OCI-LY3 (cell line): ENCODE measurements around the gene MED13L.

Experiments
- H2AFZ ChIP-seq: fragments of 200-600, 300-600 bp; shearing (Covaris generic); 2 replicates; pipeline ENCODE4 v1.6.0; 2014; ENCODE audit warnings: antibody characterized with exemption, low read depth, low read length
- H3K27ac ChIP-seq: fragments of 200-600, 300-600 bp; sonication (generic); 2 replicates; pipeline ENCODE4 v1.5.1; 2014; ENCODE audit warnings: mild to moderate bottlenecking, low read length, moderate library complexity, mixed read lengths
- H3K27me3 ChIP-seq: fragments of 200-600, 300-600 bp; sonication (generic); 2 replicates; pipeline ENCODE4 v1.6.1; 2014; ENCODE audit warnings: low read depth, low read length, mixed read lengths
- H3K36me3 ChIP-seq: fragments of 200-600, 300-600 bp; sonication (generic); replicated peaks from 2 replicates; pipeline ENCODE3; 2014; ENCODE audit warnings: low read depth, low read length, mixed read lengths
- H3K4me1 ChIP-seq: fragments of 300-600, 200-600 bp; sonication (generic); 2 replicates; pipeline ENCODE4 v1.6.1; 2014; ENCODE audit warnings: low read length, mixed read lengths
- H3K4me2 ChIP-seq: fragments of 200-600, 300-600 bp; sonication (generic); 2 replicates; pipeline ENCODE4 v1.6.1; 2014; ENCODE audit warnings: low read length, mixed read lengths
- H3K4me3 ChIP-seq: fragments of 300-600, 200-600 bp; sonication (generic); 2 replicates; pipeline ENCODE4 v1.5.1; 2014; ENCODE audit warnings: antibody characterized with exemption, mild to moderate bottlenecking, low read length, moderate library complexity
- H3K79me2 ChIP-seq: fragments of 300-600, 200-600 bp; shearing (Covaris generic); 2 replicates; pipeline ENCODE4 v1.6.1; 2014; ENCODE audit warnings: mild to moderate bottlenecking, low read length, mixed read lengths
- H3K9ac ChIP-seq: fragments of 300-600, 200-600 bp; shearing (Covaris generic); 2 replicates; pipeline ENCODE4 v1.6.0; 2014; ENCODE audit warnings: mild to moderate bottlenecking, low read length, moderate library complexity
- H3K9me3 ChIP-seq: fragments of 200-600, 300-600 bp; shearing (Covaris generic); 2 replicates; pipeline ENCODE4 v1.6.1; 2014; ENCODE audit warnings: low read length, mixed read lengths; ENCODE audit not compliant: insufficient read depth
- H4K20me1 ChIP-seq: fragments of 200-600, 300-600 bp; sonication (generic); 2 replicates; pipeline ENCODE4 v1.6.1; 2016; ENCODE audit warnings: low read length, mixed read lengths; ENCODE audit not compliant: insufficient read depth
- EZH2phosphoT487 ChIP-seq: fragments of 200-600 bp; shearing (Covaris generic); IDR thresholded peaks from 2 replicates; pipeline ENCODE4 v1.6.1; 2018; ENCODE audit warnings: antibody characterized with exemption, mixed run types, low read depth
- TF ChIP-seq, protein P1 (sequence below): fragments of 200-600, 300-600 bp; sonication (generic); IDR thresholded peaks from 2 replicates; pipeline ENCODE4 v1.5.1; 2014; ENCODE audit warnings: antibody characterized with exemption, low read length, low read depth

Gene MED13L

DNA sequence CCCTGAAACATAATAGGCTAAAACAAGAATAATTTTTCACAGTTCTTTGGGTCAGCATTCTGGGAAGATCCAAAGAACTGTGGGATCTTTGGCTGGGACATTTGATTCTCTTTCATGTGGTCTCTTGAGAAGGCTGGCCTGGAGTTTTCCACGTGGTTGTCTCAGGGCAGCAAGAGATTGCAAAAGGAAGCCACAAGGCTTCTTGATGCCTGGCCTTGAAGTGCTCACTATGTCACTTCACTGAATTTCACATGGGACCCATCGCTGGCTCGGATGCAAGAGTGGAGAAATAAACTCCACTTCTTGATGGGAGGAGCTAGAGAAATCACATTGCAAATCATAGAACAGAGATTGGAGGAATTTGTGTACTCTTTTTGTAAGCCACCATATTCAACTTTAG is 343.4 kb downstream of the MED13L start:
- Histone ChIP-seq H3K79me2 (no peaks in the 10 kb centered on the region), H3K36me3 (peaks cover 2% of the 10 kb centered on the region), H3K4me1 (no peaks in the 10 kb centered on the region), H3K9me3 (no peaks in the 10 kb centered on the region), H3K9ac (no peak overlapping the region), H3K4me3 (no peak overlapping the region), H3K27ac (no peak overlapping the region), H3K4me2 (no peak overlapping the region), H2AFZ (0 out of 2 replicates have a peak overlapping the region, but pooled peaks have one; percentile 30), H4K20me1 (no peaks in the 10 kb centered on the region), H3K27me3 (no peaks in the 10 kb centered on the region)
- TF ChIP-seq, protein P1, sequence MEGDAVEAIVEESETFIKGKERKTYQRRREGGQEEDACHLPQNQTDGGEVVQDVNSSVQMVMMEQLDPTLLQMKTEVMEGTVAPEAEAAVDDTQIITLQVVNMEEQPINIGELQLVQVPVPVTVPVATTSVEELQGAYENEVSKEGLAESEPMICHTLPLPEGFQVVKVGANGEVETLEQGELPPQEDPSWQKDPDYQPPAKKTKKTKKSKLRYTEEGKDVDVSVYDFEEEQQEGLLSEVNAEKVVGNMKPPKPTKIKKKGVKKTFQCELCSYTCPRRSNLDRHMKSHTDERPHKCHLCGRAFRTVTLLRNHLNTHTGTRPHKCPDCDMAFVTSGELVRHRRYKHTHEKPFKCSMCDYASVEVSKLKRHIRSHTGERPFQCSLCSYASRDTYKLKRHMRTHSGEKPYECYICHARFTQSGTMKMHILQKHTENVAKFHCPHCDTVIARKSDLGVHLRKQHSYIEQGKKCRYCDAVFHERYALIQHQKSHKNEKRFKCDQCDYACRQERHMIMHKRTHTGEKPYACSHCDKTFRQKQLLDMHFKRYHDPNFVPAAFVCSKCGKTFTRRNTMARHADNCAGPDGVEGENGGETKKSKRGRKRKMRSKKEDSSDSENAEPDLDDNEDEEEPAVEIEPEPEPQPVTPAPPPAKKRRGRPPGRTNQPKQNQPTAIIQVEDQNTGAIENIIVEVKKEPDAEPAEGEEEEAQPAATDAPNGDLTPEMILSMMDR: no peak
- TF ChIP-seq EZH2phosphoT487: no peak

DNA sequence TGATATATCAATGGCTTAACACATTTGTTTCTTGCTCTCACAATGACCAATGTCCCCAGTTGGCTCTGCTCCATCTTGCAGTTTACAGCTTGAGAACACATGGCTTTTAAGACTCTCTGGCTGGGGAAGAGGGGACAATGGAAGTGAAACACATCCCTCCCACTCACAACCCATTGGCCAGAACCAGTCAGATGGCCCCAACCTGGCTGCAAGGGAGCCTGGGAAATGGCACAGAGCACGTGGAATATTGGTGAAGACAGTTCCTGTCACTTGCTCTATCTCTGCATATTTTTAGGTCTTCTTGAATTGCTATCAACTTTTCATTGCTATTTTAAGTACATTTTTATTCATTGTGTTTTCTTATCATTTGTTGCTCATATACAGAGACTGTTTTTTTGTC is 345.4 kb downstream of the MED13L start:
- H3K9ac ChIP-seq: no peak overlapping the region
- H4K20me1 ChIP-seq: no peaks in the 10 kb centered on the region
- no peaks in the 10 kb centered on the region for H3K27me3 ChIP-seq
- H3K79me2 ChIP-seq: no peaks in the 10 kb centered on the region
- no peak overlapping the region for H3K27ac ChIP-seq
- no peak overlapping the region for H3K4me3 ChIP-seq
- no peak overlapping the region for H2AFZ ChIP-seq
- no peaks in the 10 kb centered on the region for H3K9me3 ChIP-seq
- TF ChIP-seq, protein P1: no peak
- no peaks in the 10 kb centered on the region for H3K4me1 ChIP-seq
- H3K4me2 ChIP-seq: no peak overlapping the region
- H3K36me3 ChIP-seq: no peaks in the 10 kb centered on the region

DNA sequence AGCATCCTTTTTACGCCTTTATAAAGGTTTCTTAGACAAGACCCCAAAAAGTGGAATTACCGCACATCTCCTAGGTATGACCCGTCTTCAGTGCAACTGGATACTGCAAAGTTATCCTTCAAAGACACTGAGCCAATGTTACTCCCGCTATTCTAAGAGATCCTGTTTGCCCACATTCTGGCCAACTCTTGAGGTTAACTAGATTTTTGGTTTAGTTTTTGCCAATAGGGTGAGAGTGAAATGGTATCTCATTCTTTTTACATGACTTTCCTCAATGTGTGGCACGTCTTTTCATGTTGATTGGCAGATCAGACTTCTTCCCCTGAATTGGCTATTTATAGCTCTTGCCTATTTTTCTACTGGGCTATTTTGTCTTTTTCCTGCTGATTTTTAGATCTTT is 347.2 kb downstream of the MED13L start:
- Histone ChIP-seq H3K9me3 (no peaks in the 10 kb centered on the region), H3K4me1 (no peaks in the 10 kb centered on the region), H3K27ac (no peak overlapping the region), H3K79me2 (no peaks in the 10 kb centered on the region), H3K27me3 (no peaks in the 10 kb centered on the region), H3K9ac (no peak overlapping the region), H3K4me2 (no peak overlapping the region), H3K36me3 (no peaks in the 10 kb centered on the region), H3K4me3 (no peak overlapping the region), H4K20me1 (no peaks in the 10 kb centered on the region), H2AFZ (no peak overlapping the region)
- TF ChIP-seq, protein P1: no peak
- TF ChIP-seq EZH2phosphoT487: no peak

DNA sequence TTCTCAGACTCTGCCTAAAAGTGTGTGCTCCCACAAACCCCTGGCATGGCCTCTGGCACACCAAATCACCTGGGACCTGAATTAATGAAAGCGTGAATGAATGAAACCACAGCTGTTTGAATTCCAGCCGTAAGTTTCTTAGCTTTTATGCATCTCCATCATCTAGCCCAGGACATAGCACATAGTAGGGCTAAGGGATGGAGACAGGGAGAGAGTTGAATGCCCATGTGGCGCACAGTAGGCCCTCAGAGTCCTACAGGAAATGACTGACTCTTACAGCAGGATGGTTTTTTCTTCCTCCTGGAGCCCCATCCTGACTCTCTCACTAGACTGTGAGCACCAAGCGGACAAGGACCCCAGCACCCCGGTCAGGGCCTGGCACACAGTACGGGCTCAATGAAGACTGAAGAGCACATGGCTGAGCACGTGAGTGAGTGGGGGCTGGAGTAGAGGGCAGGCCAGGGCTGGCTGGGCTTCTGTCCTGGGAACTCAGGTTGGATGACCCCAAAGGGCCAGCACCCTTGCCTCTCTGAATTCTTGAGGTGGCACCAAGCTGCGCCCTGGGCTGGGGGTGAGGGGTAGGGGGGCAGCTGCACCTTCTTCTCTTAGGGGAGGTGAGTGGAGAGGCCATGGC is 351.3 kb downstream of the MED13L start:
- H3K4me2 ChIP-seq: no peak overlapping the region
- H3K36me3 ChIP-seq: no peaks in the 10 kb centered on the region
- H3K9me3 ChIP-seq: 0 out of 2 replicates have a peak, but pooled peaks cover 7% of the 10 kb centered on the region
- no peaks in the 10 kb centered on the region for H3K79me2 ChIP-seq
- no peak overlapping the region for H3K4me3 ChIP-seq
- H3K27ac ChIP-seq: no peak overlapping the region
- no peak overlapping the region for H3K9ac ChIP-seq
- H4K20me1 ChIP-seq: no peaks in the 10 kb centered on the region
- no peak overlapping the region for H2AFZ ChIP-seq
- no peaks in the 10 kb centered on the region for H3K4me1 ChIP-seq
- H3K27me3 ChIP-seq: peaks cover 5% of the 10 kb centered on the region; the same call in 1 of the 2 replicates
- TF ChIP-seq, protein P1: no peak
- no peak for TF ChIP-seq EZH2phosphoT487
